Mesenchymal stem cell (in vitro differentiated cells and primary cell): ENCODE results near the gene GAB2.

Experiments
- DNase-seq: peaks from one replicate; pipeline ENCODE4 v3.0.0-alpha.2; 2013
- H2AFZ ChIP-seq: one replicate; pipeline ENCODE4 v1.6.1; 2013; ENCODE audit warnings: low read depth, mild to moderate bottlenecking, control low read depth, inconsistent platforms, low read length, moderate library complexity
- H2AK5ac ChIP-seq: 2 replicates; pipeline ENCODE4 v1.6.1; 2013; ENCODE audit warnings: low read length, moderate library complexity, mild to moderate bottlenecking, inconsistent platforms; ENCODE audit not compliant: severe bottlenecking
- H2BK120ac ChIP-seq: one replicate; pipeline ENCODE4 v1.6.1; 2013; ENCODE audit warnings: low read depth, mild to moderate bottlenecking, inconsistent platforms, low read length, moderate library complexity
- H2BK12ac ChIP-seq, 2 experiments: one replicate each; pipeline ENCODE4 v1.6.1; 2013; ENCODE audit warnings: inconsistent platforms in 2 of 2, low read length in 2 of 2, mild to moderate bottlenecking in 2 of 2, moderate library complexity in 2 of 2, control low read depth in 1 of 2
- H2BK15ac ChIP-seq: one replicate; pipeline ENCODE4 v1.6.1; 2013; ENCODE audit warnings: mild to moderate bottlenecking, low read depth, inconsistent platforms; ENCODE audit not compliant: poor library complexity, severe bottlenecking
- H2BK5ac ChIP-seq: 2 replicates; pipeline ENCODE4 v1.6.1; 2013; ENCODE audit warnings: low read depth, mild to moderate bottlenecking, low read length, control low read depth, inconsistent platforms; ENCODE audit not compliant: poor library complexity, severe bottlenecking
- H3K14ac ChIP-seq, 2 experiments: one replicate each; pipeline ENCODE4 v1.6.1; 2013; ENCODE audit warnings: inconsistent platforms in 2 of 2, low read length in 2 of 2, control low read depth in 1 of 2, mild to moderate bottlenecking in 1 of 2, moderate library complexity in 1 of 2
- H3K18ac ChIP-seq, 2 experiments: one replicate each; pipeline ENCODE4 v1.6.1; 2013; ENCODE audit warnings: inconsistent platforms in 2 of 2, low read length in 2 of 2, control low read depth in 1 of 2, low read depth in 1 of 2, mild to moderate bottlenecking in 1 of 2
- H3K23ac ChIP-seq, 2 experiments: one replicate each; pipeline ENCODE4 v1.6.1; 2013; ENCODE audit warnings: inconsistent platforms in 2 of 2, low read length in 2 of 2, mild to moderate bottlenecking in 2 of 2, moderate library complexity in 2 of 2, control low read depth in 1 of 2
- H3K27ac ChIP-seq: 2 replicates; pipeline ENCODE4 v1.5.1; 2013; ENCODE audit warnings: mild to moderate bottlenecking, moderate library complexity, low read length, control low read depth, inconsistent platforms; ENCODE audit not compliant: poor library complexity, severe bottlenecking
- H3K27me3 ChIP-seq, 2 experiments: 2 replicates each; pipeline versions ENCODE4 v1.6.1 to v1.7.0; 2013; ENCODE audit warnings: low read length in 2 of 2, mild to moderate bottlenecking in 2 of 2, moderate library complexity in 2 of 2, control low read depth in 1 of 2, inconsistent platforms in 1 of 2; ENCODE audit not compliant: control insufficient read depth in 1 of 2, insufficient read depth in 1 of 2
- H3K36me3 ChIP-seq, 2 experiments: 2 replicates each; pipeline versions ENCODE4 v1.6.1 to v1.7.0; 2013; ENCODE audit warnings: low read length in 2 of 2, control low read depth in 1 of 2, inconsistent platforms in 1 of 2, low read depth in 1 of 2, mild to moderate bottlenecking in 1 of 2; ENCODE audit not compliant: insufficient read depth in 2 of 2, control insufficient read depth in 1 of 2
- H3K4ac ChIP-seq, 2 experiments: one replicate each; pipeline ENCODE4 v1.6.1; 2013; ENCODE audit warnings: inconsistent platforms in 2 of 2, low read length in 2 of 2, mild to moderate bottlenecking in 2 of 2, moderate library complexity in 2 of 2, control low read depth in 1 of 2, low read depth in 1 of 2
- H3K4me1 ChIP-seq: 2 replicates; pipeline ENCODE4 v1.6.1; 2013; ENCODE audit warnings: low read depth, low read length, control low read depth; ENCODE audit not compliant: control insufficient read depth, insufficient read depth
- H3K4me2 ChIP-seq: 2 replicates; pipeline ENCODE4 v1.6.1; 2013; ENCODE audit warnings: low read length, mild to moderate bottlenecking, inconsistent platforms; ENCODE audit not compliant: poor library complexity, severe bottlenecking
- H3K4me3 ChIP-seq, 2 experiments: 2 replicates each; pipeline versions ENCODE4 v1.5.1 to v1.7.0; 2013; ENCODE audit warnings: low read length in 2 of 2, mild to moderate bottlenecking in 2 of 2, control low read depth in 1 of 2, low read depth in 1 of 2; ENCODE audit not compliant: insufficient read depth in 1 of 2
- H3K79me1 ChIP-seq: replicated peaks from 2 replicates; pipeline ENCODE4 v1.6.1; 2013; ENCODE audit warnings: mild to moderate bottlenecking, control low read depth, low read length, inconsistent platforms; ENCODE audit not compliant: poor library complexity, severe bottlenecking
- H3K9ac ChIP-seq: 2 replicates; pipeline ENCODE4 v1.7.0; 2013; ENCODE audit warnings: mild to moderate bottlenecking, low read length, moderate library complexity
- H3K9me3 ChIP-seq: 2 replicates; pipeline ENCODE4 v1.7.0; 2013; ENCODE audit warnings: mild to moderate bottlenecking, low read length; ENCODE audit not compliant: control insufficient read depth
- H4K8ac ChIP-seq: one replicate; pipeline ENCODE4 v1.6.1; 2013; ENCODE audit warnings: inconsistent platforms, mild to moderate bottlenecking, low read length, moderate library complexity
- H4K91ac ChIP-seq: one replicate; pipeline ENCODE4 v1.6.1; 2013; ENCODE audit warnings: mild to moderate bottlenecking, low read length, inconsistent platforms
- WGBS: methylation state at CpG from one replicate; pipeline ENCODE4 v1.1.7; 2013; ENCODE audit warnings: mixed read lengths; 5-methylcytosine and 5-hydroxymethylcytosine counted together

GAB2 gene

GRCh38 chr11:78338702-78339101 is 78.9 kb downstream of the GAB2 start:
- Histone ChIP-seq H3K23ac (no peak overlapping the region), H2AFZ (no peak overlapping the region), H3K4me3 (no peak overlapping the region), H3K9ac (no peak overlapping the region), H3K9me3 (peaks cover 3% of the 10 kb centered on the region), H3K27ac (no peak overlapping the region), H3K18ac (no peak overlapping the region), H3K14ac (no peak overlapping the region), H3K4me1 (no peaks in the 10 kb centered on the region), H2BK15ac (no peak overlapping the region), H3K27me3 (no peaks in the 10 kb centered on the region), H2BK120ac (no peak overlapping the region), H2BK12ac (no peak overlapping the region), H4K91ac (no peak overlapping the region), H3K4ac (no peak overlapping the region), H3K79me1 (peaks cover 17% of the 10 kb centered on the region), H3K4me2 (no peak overlapping the region), H3K36me3 (no peaks in the 10 kb centered on the region), H2AK5ac (no peak overlapping the region), H4K8ac (no peak overlapping the region), H2BK5ac (no peak overlapping the region)
- WGBS, result 97% methylated on average over 4 of the region's 6 CpGs
- DNase-seq, result no peak

GRCh38 chr11:78338138-78338537 is 79.5 kb downstream of the GAB2 start:
- no peaks in the 10 kb centered on the region for H3K36me3 ChIP-seq
- H3K79me1 ChIP-seq, result peaks cover 19% of the 10 kb centered on the region
- H3K4me2 ChIP-seq, result no peak overlapping the region
- H3K14ac ChIP-seq, result no peak overlapping the region
- no peak overlapping the region for H2BK15ac ChIP-seq
- no peak for DNase-seq
- H3K27ac ChIP-seq, result no peak overlapping the region
- H2BK5ac ChIP-seq, result no peak overlapping the region
- H2AK5ac ChIP-seq, result no peak overlapping the region
- no peak overlapping the region for H2AFZ ChIP-seq
- no peaks in the 10 kb centered on the region for H3K27me3 ChIP-seq
- no peak overlapping the region for H2BK12ac ChIP-seq
- H3K18ac ChIP-seq, result no peak overlapping the region
- no CpG with 5 or more reads among the region's 1 CpG for WGBS
- H4K91ac ChIP-seq, result no peak overlapping the region
- no peak overlapping the region for H3K23ac ChIP-seq
- H3K9ac ChIP-seq, result no peak overlapping the region
- no peak overlapping the region for H3K4me3 ChIP-seq
- no peak overlapping the region for H2BK120ac ChIP-seq
- no peak overlapping the region for H4K8ac ChIP-seq
- H3K4ac ChIP-seq, result no peak overlapping the region
- peaks cover 3% of the 10 kb centered on the region for H3K9me3 ChIP-seq
- no peaks in the 10 kb centered on the region for H3K4me1 ChIP-seq

GRCh38 chr11:78337554-78337924 is 80.1 kb downstream of the GAB2 start:
- Histone ChIP-seq H2BK5ac (no peak overlapping the region), H3K9me3 (peaks cover 3% of the 10 kb centered on the region), H3K4me1 (no peaks in the 10 kb centered on the region), H3K27me3 (no peaks in the 10 kb centered on the region), H2AFZ (no peak overlapping the region), H2BK15ac (no peak overlapping the region), H3K4ac (no peak overlapping the region), H3K27ac (no peak overlapping the region), H3K36me3 (no peaks in the 10 kb centered on the region), H2BK120ac (no peak overlapping the region), H3K4me3 (no peak overlapping the region), H3K23ac (no peak overlapping the region), H3K4me2 (no peak overlapping the region), H3K14ac (no peak overlapping the region), H4K8ac (no peak overlapping the region), H3K9ac (no peak overlapping the region), H2AK5ac (no peak overlapping the region), H3K18ac (no peak overlapping the region), H2BK12ac (no peak overlapping the region), H3K79me1 (peaks cover 22% of the 10 kb centered on the region), H4K91ac (no peak overlapping the region)
- WGBS, result 78% methylated on average over 1 of the region's 2 CpGs
- DNase-seq, result no peak

- no peak overlapping the region for H2BK120ac ChIP-seq
- H3K14ac ChIP-seq, result no peak overlapping the region
- peaks cover 20% of the 10 kb centered on the region for H3K79me1 ChIP-seq
- no peaks in the 10 kb centered on the region for H3K27me3 ChIP-seq
- H3K4me1 ChIP-seq, result no peaks in the 10 kb centered on the region
- no peak overlapping the region for H2BK5ac ChIP-seq
- DNase-seq, result no peak
- H3K4me3 ChIP-seq, result no peak overlapping the region
- no peak overlapping the region for H3K27ac ChIP-seq
- no peak overlapping the region for H3K9ac ChIP-seq
- H3K36me3 ChIP-seq, result no peaks in the 10 kb centered on the region
- no peak overlapping the region for H3K4me2 ChIP-seq
- WGBS, result 93% methylated on average over 3 of the region's 4 CpGs
- H2BK12ac ChIP-seq, result no peak overlapping the region
- no peak overlapping the region for H2AK5ac ChIP-seq
- no peak overlapping the region for H4K91ac ChIP-seq
- H3K9me3 ChIP-seq, result peaks cover 3% of the 10 kb centered on the region
- no peak overlapping the region for H2AFZ ChIP-seq
- no peak overlapping the region for H3K18ac ChIP-seq
- no peak overlapping the region for H4K8ac ChIP-seq
- H3K23ac ChIP-seq, result no peak overlapping the region
- no peak overlapping the region for H2BK15ac ChIP-seq
- no peak overlapping the region for H3K4ac ChIP-seq
These were observed 80.6 kb downstream of the GAB2 start for GRCh38 chr11:78336877-78337553.
